Left ventricle myocardium superior (tissue), 1 donor: ENCODE results near the gene CELF1. TPM values are rescaled to one million over a fixed set of nuclear protein-coding genes. Genes with fewer than 3 reads are reported as not detected.

Source experiments
- ATAC-seq: fragments of 200-7000 bp; cut with Tn5 transposase; one replicate; pipeline ENCODE4 v1.9.1; 2020; ENCODE audit warnings: mild to moderate bottlenecking, moderate library complexity
- DNase-seq: peaks from one replicate; pipeline ENCODE4 v3.0.0-alpha.2; 2020
- intact Hi-C: fragments of 100-400 bp; cut with micrococcal nuclease; formaldehyde crosslinking; loops from one replicate; pipeline ENCODE4 v1.11.0; 2022
- total RNA-seq: library from RNA; stranded (reverse); fragmentation: NEBNext Ultra II Directional; extraction: Animal tissue kit (Norgen Biotek cat#: 25700); gene quantifications from one replicate; pipeline ENCODE4 v1.2.1, GENCODE V29; 2021
- donor health status: DM: no; HTN: yes; CAD: no; lungs with severe emphysema.

Gene CELF1
- total RNA-seq, 1 donor from 2014 or later = 97.3 TPM

- intact Hi-C loops = no loop called here
- no peak for DNase-seq
- ATAC-seq = no peak
These were observed 112.9 kb downstream of the CELF1 start for GRCh38 chr11:47440054-47440476.

GRCh38 chr11:47438721-47439120 lies 114.2 kb downstream of the CELF1 start:
- ATAC-seq = no peak
- DNase-seq = no peak
- intact Hi-C loops = no loop called here

GRCh38 chr11:47437746-47438418 lies 115.0 kb downstream of the CELF1 start:
- ATAC-seq (peak; percentile 81), DNase-seq (peak; percentile 81)
- intact Hi-C loops = no loop called here

- DNase-seq (no peak), ATAC-seq (no peak)
- intact Hi-C loops = no loop called here
These were observed 115.7 kb downstream of the CELF1 start for GRCh38 chr11:47437218-47437745.

GRCh38 chr11:47436726-47437125 lies 116.2 kb downstream of the CELF1 start:
- ATAC-seq = no peak
- intact Hi-C loops = no loop called here
- DNase-seq = no peak

- no peak for DNase-seq
- ATAC-seq = no peak
- intact Hi-C loops = no loop called here
These were observed 117.2 kb downstream of the CELF1 start for GRCh38 chr11:47435687-47436086.

GRCh38 chr11:47434011-47434786 lies 118.7 kb downstream of the CELF1 start:
- DNase-seq (peak; percentile 56), ATAC-seq (peak; percentile 45)
- intact Hi-C loops = no loop called here

- DNase-seq (no peak), ATAC-seq (no peak)
- intact Hi-C loops = no loop called here
These were observed 119.8 kb downstream of the CELF1 start for GRCh38 chr11:47433157-47433556.

GRCh38 chr11:47431356-47432083 lies 121.4 kb downstream of the CELF1 start:
- intact Hi-C loops = no loop called here
- ATAC-seq (no peak), DNase-seq (no peak)

- intact Hi-C loops = no loop called here
- no peak for ATAC-seq
- no peak for DNase-seq
These were observed 122.4 kb downstream of the CELF1 start for GRCh38 chr11:47430524-47430923.

- DNase-seq (peak; percentile 99), ATAC-seq (peak; percentile 97)
- intact Hi-C loops = no loop called here
These were observed 126.6 kb downstream of the CELF1 start, which contains the start of gene PSMC3 for GRCh38 chr11:47426062-47426956. Gene PSMC3, minus strand, starts transcription at chr11:47426439. Its CDS starts 160 bp downstream, at chr11:47426279.

- ATAC-seq (no peak), DNase-seq (no peak)
- intact Hi-C loops = no loop called here
These were observed 127.3 kb downstream of the CELF1 start for GRCh38 chr11:47425611-47426010.

- no peak for ATAC-seq
- intact Hi-C loops = no loop called here
- DNase-seq = no peak
These were observed 134.3 kb downstream of the CELF1 start for GRCh38 chr11:47418454-47419259.

- DNase-seq (no peak), ATAC-seq (no peak)
- intact Hi-C loops = no loop called here
These were observed 135.2 kb downstream of the CELF1 start for GRCh38 chr11:47417712-47418111.

- intact Hi-C loops = no loop called here
- DNase-seq (peak; percentile 87), ATAC-seq (peak; percentile 85)
These were observed 136.9 kb downstream of the CELF1 start for GRCh38 chr11:47415949-47416472.
